Mammary epithelial cell (primary cell): ENCODE results near the gene TENM3.

Experiments
- CTCF ChIP-seq, 2 donors: IDR thresholded peaks in 1 of 2; conservative IDR thresholded peaks in 1 of 2; 2 replicates each; pipeline ENCODE4 v1.5.1; 2011 to 2012; ENCODE audit warnings: inconsistent platforms in 2 of 2, low read length in 2 of 2, mild to moderate bottlenecking in 2 of 2, control low read depth in 1 of 2, low read depth in 1 of 2; ENCODE audit not compliant: insufficient read depth in 1 of 2; ENCODE audit errors: extremely low read depth in 1 of 2
- EZH2 ChIP-seq: IDR thresholded peaks from 2 replicates; pipeline ENCODE4 v1.6.1; 2012; ENCODE audit warnings: low read length, inconsistent platforms, borderline replicate concordance

DNA sequence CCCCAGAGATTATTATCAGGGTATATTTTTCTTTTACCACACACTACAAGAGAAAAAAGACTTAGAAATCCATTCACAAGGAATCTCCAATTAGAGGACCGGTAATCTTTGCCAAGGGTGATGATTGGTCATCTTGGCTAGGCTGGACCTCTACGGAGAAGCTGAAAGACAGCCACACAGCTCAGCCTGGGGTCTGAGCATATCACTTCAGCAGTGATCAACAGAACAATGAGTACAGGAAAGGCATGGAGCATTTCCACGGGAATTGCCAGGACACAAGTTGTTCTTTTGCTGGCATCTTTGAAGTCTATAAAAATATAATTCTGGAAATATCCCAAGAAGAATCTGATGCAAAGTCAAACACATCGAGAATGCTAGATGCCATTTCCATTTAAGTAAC, 191.5 kb downstream of the TENM3 start:
- TF ChIP-seq CTCF (conservative IDR thresholded peaks at IDR 0.05 in 1 of 2, IDR thresholded peaks at IDR 0.05 in 1 of 2; ENCODE audit: extremely low read depth in 1 of 2, insufficient read depth in 1 of 2, low read depth in 1 of 2, low read length in 2 of 2) (no peak), EZH2 (no peak)
